SK-N-SH (cell line): ENCODE results near the gene PEX11G. TPM values are rescaled to one million over a fixed set of nuclear protein-coding genes. Genes with fewer than 3 reads are reported as not detected.
A peak's percentile ranks its signal among the peaks of the same experiment; 100 is the strongest.

Experiments
- CTCF ChIA-PET: fragments of 300-600, 350-600 bp; formaldehyde crosslinking; extraction: SDS; loops from one replicate; lab custom pipeline; 2021; lab: Yijun Ruan, JAX
- POLR2A ChIA-PET: fragments of 350-600 bp; sonication (Branson Sonifier 250); formaldehyde crosslinking; extraction: SDS; loops from one replicate; lab custom pipeline; 2020; ENCODE audit warnings: antibody characterized with exemption, inconsistent platforms; lab: Yijun Ruan, JAX
- DNase-seq: peaks from one replicate; pipeline ENCODE4 v3.0.0; 2012
- H2AFZ ChIP-seq: fragments of 200-600 bp; sonication (generic); 2 replicates; pipeline ENCODE4 v1.8.1; 2016; ENCODE audit warnings: antibody characterized with exemption, mild to moderate bottlenecking, low read depth
- H3F3A ChIP-seq: fragments of 200-600 bp; sonication (generic); replicated peaks from 2 replicates; pipeline ENCODE3; 2016; ENCODE audit warnings: antibody characterized with exemption, mild to moderate bottlenecking; ENCODE audit not compliant: insufficient read depth
- H3K27ac ChIP-seq, 2 experiments: fragments of 200-500 bp in 1 of 2; fragments of 200-600 bp in 1 of 2; sonication (Bioruptor generic) in 1 of 2; sonication (generic), shearing (Covaris generic) in 1 of 2; 2 replicates each; pipeline versions ENCODE4 v1.5.1 to v1.6.1; 2014 to 2016; ENCODE audit warnings: low read depth in 2 of 2, inconsistent platforms in 1 of 2, low read length in 1 of 2, mild to moderate bottlenecking in 1 of 2, mixed read lengths in 1 of 2
- H3K27me3 ChIP-seq: fragments of 200-600 bp; sonication (generic), shearing (Covaris generic); 2 replicates; pipeline ENCODE4 v1.6.1; 2016; ENCODE audit warnings: mixed run types; ENCODE audit not compliant: insufficient read depth
- H3K36me3 ChIP-seq, 2 experiments: fragments of 200-500 bp in 1 of 2; fragments of 200-600 bp in 1 of 2; sonication (Bioruptor generic) in 1 of 2; sonication (generic) in 1 of 2; replicated peaks in 1 of 2; 2 replicates each; pipeline versions ENCODE3 to v1.5.1; 2014 to 2016; ENCODE audit warnings: low read length in 1 of 2, mild to moderate bottlenecking in 1 of 2; ENCODE audit not compliant: insufficient read depth in 2 of 2, control insufficient read depth in 1 of 2
- H3K4me1 ChIP-seq, 2 experiments: fragments of 200-500 bp in 1 of 2; fragments of 200-600 bp in 1 of 2; sonication (Bioruptor generic) in 1 of 2; sonication (generic), shearing (Covaris generic) in 1 of 2; 2 replicates each; pipeline versions ENCODE4 v1.5.1 to v1.6.1; 2014 to 2016; ENCODE audit warnings: low read depth in 1 of 2, low read length in 1 of 2, mixed run types in 1 of 2; ENCODE audit not compliant: insufficient read depth in 2 of 2, control insufficient read depth in 1 of 2
- H3K4me2 ChIP-seq: fragments of 200-600 bp; sonication (generic), shearing (Covaris generic); 2 replicates; pipeline ENCODE4 v1.6.1; 2017; ENCODE audit warnings: mixed run types
- H3K4me3 ChIP-seq, 2 experiments: fragments of 200-500 bp in 1 of 2; fragments of 200-600 bp in 1 of 2; sonication (Bioruptor generic) in 1 of 2; sonication (generic), shearing (Covaris generic) in 1 of 2; 2 replicates each; pipeline versions ENCODE4 v1.5.1 to v1.8.1; 2014 to 2016; ENCODE audit warnings: low read depth in 2 of 2, inconsistent platforms in 1 of 2, low read length in 1 of 2, mild to moderate bottlenecking in 1 of 2, mixed read lengths in 1 of 2, moderate library complexity in 1 of 2
- H3K79me2 ChIP-seq: fragments of 200-600 bp; sonication (generic); 2 replicates; pipeline ENCODE4 v1.8.1; 2017; ENCODE audit warnings: mild to moderate bottlenecking; ENCODE audit not compliant: insufficient read depth
- H3K9ac ChIP-seq: fragments of 200-600 bp; sonication (generic); 2 replicates; pipeline ENCODE4 v1.6.1; 2017; ENCODE audit warnings: mixed run types
- H3K9me2 ChIP-seq: fragments of 200-600 bp; sonication (generic); 2 replicates; pipeline ENCODE4 v1.6.1; 2017; ENCODE audit warnings: mixed run types
- H3K9me3 ChIP-seq: fragments of 200-600 bp; sonication (generic); 2 replicates; pipeline ENCODE4 v1.6.1; 2017; ENCODE audit warnings: mixed run types, mild to moderate bottlenecking, moderate library complexity
- H4K20me1 ChIP-seq: fragments of 200-600 bp; sonication (generic); 2 replicates; pipeline ENCODE4 v1.6.1; 2017; ENCODE audit warnings: mild to moderate bottlenecking, mixed run types; ENCODE audit not compliant: insufficient read depth
- FOXJ3 ChIP-seq: sonication (generic); formaldehyde crosslinking; IDR thresholded peaks from 2 replicates; pipeline ENCODE4 v1.5.1; 2020; ENCODE audit warnings: mild to moderate bottlenecking, missing genetic modification reagents
- FOXM1 ChIP-seq: IDR thresholded peaks from 2 replicates; pipeline ENCODE4 v1.4.0; 2012; ENCODE audit warnings: low read depth, mild to moderate bottlenecking
- GABPA ChIP-seq: IDR thresholded peaks from 2 replicates; pipeline ENCODE4 v1.4.0; 2012; ENCODE audit warnings: low read depth, mild to moderate bottlenecking
- JUND ChIP-seq: IDR thresholded peaks from 2 replicates; pipeline ENCODE4 v1.4.0; 2012
- MEF2A ChIP-seq: IDR thresholded peaks from 2 replicates; pipeline ENCODE4 v1.4.0; 2012; ENCODE audit warnings: low read depth, borderline replicate concordance
- NRF1 ChIP-seq: IDR thresholded peaks from 2 replicates; pipeline ENCODE4 v1.6.1; 2012; ENCODE audit warnings: low read depth, mild to moderate bottlenecking, low read length
- RAD21 ChIP-seq: IDR thresholded peaks from 2 replicates; pipeline ENCODE4 v1.6.1; 2012; ENCODE audit warnings: mild to moderate bottlenecking, low read length
- RXRA ChIP-seq: IDR thresholded peaks from 2 replicates; pipeline ENCODE4 v1.4.0; 2012; ENCODE audit warnings: low read depth, mild to moderate bottlenecking, borderline replicate concordance
- TAF1 ChIP-seq: IDR thresholded peaks from 2 replicates; pipeline ENCODE4 v1.6.1; 2012; ENCODE audit warnings: low read depth, mild to moderate bottlenecking, low read length, moderate library complexity, borderline replicate concordance
- TCF12 ChIP-seq: IDR thresholded peaks from 2 replicates; pipeline ENCODE4 v1.4.0; 2012
- USF1 ChIP-seq: IDR thresholded peaks from 2 replicates; pipeline ENCODE4 v1.4.0; 2012; ENCODE audit warnings: low read depth, borderline replicate concordance
- WGBS: methylation state at CpG from one replicate; pipeline ENCODE4 v1.1.6; 2017; ENCODE audit warnings: low lambda C conversion rate; 5-methylcytosine and 5-hydroxymethylcytosine counted together
- polyA plus RNA-seq, 3 experiments: library from polyadenylated mRNA; depleted of rRNA; stranded (reverse); fragments of >200 nt; gene quantifications; 2 replicates each; pipeline ENCODE4 v1.2.3, GENCODE V29; 2012
- TF ChIP-seq, protein P1 (sequence below): IDR thresholded peaks from 2 replicates; pipeline ENCODE4 v1.6.1; 2012; ENCODE audit warnings: mild to moderate bottlenecking, low read depth, low read length, moderate library complexity
- TF ChIP-seq, protein P2 (sequence below): fragments of 200-600 bp; sonication (generic); IDR thresholded peaks from 2 replicates; pipeline ENCODE4 v1.6.1; 2017; ENCODE audit warnings: antibody characterized with exemption, mild to moderate bottlenecking, moderate library complexity

The PEX11G gene
- polyA plus RNA-seq, 1 of the 3 experiments (the other 2 are of a cell fraction): 6.1 TPM

DNA sequence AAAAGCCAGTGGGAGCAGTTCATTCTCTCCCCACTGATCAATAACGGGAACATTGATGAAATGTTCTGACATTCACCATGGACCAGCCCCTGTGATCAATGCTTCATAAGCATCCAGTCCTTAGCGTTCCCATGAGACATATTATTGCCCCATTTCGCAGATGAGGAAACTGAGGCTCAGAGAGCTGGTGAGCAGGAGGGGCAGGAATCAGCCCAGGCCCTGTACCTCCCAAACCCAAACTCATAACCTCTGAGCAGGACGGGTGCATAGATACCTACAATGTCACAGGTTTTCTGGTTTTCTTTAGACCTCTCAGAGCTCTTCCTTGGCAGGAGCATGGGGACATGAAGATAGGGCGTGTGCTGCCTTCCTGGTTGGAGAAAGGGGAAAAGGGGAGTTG, 35.7 kb upstream of the PEX11G start:
- Histone ChIP-seq H3F3A (peaks cover 12% of the 10 kb centered on the region), H3K27me3 (no peaks in the 10 kb centered on the region), H3K4me1 (peaks cover 5 to 14% of the 10 kb centered on the region in 2 experiments; a peak in 2 of 4 replicates), H3K27ac (no peak overlapping the region), H3K4me2 (no peak overlapping the region), H3K4me3 (no peak overlapping the region), H3K9me2 (no peaks in the 10 kb centered on the region), H3K9ac (no peak overlapping the region), H3K36me3 (peaks cover 0 to 6% of the 10 kb centered on the region in 2 experiments), H4K20me1 (no peaks in the 10 kb centered on the region), H2AFZ (no peak overlapping the region), H3K79me2 (peaks cover 7% of the 10 kb centered on the region), H3K9me3 (no peaks in the 10 kb centered on the region)
- CTCF ChIA-PET: interaction anchor here (3.6 kb wide), 1 partner anchor 170 kb away, joined by 14 read pairs; no protein-coding TSS in a partner anchor
- TF ChIP-seq JUND: no peak
- no peak for TF ChIP-seq FOXM1
- TF ChIP-seq MEF2A: no peak
- POLR2A ChIA-PET: interaction anchor here (3.5 kb wide), 1 partner anchor 8 kb away, joined by 16 read pairs; no protein-coding TSS in a partner anchor
- DNase-seq: no peak
- 68% methylated on average over 4 of the region's 5 CpGs for WGBS

- CTCF ChIA-PET: interaction anchor here (0.9 to 3.8 kb wide), 11 partner anchors 10 to 421 kb away, joined by 3 to 25 read pairs (median 4); partner anchors contain the start of gene PNPLA6
- Histone ChIP-seq H3K9me2 (no peaks in the 10 kb centered on the region), H3K4me3 (peak overlapping the region; percentile 79 to 89), H3K9ac (peak overlapping the region; percentile 74), H3K36me3 (peaks cover 0 to 8% of the 10 kb centered on the region in 2 experiments), H3K27ac (no peak overlapping the region), H2AFZ (peak overlapping the region; percentile 63; the same call in 1 of the 2 replicates), H3F3A (peaks cover 12% of the 10 kb centered on the region), H3K9me3 (no peaks in the 10 kb centered on the region), H3K4me1 (peaks cover 5 to 14% of the 10 kb centered on the region in 2 experiments; a peak in 2 of 4 replicates), H3K27me3 (no peaks in the 10 kb centered on the region), H3K79me2 (peaks cover 8% of the 10 kb centered on the region), H3K4me2 (peak overlapping the region; percentile 97), H4K20me1 (no peaks in the 10 kb centered on the region)
- POLR2A ChIA-PET: interaction anchor here (0.8 to 3.5 kb wide), 7 partner anchors 10 to 125 kb away, joined by 3 to 16 read pairs (median 4); partner anchors contain the start of gene PNPLA6
- TF ChIP-seq NRF1 (no peak), RXRA (no peak), MEF2A (no peak), TCF12 (no peak), FOXJ3 (CRISPR knock-in tag) (no peak), RAD21 (no peak), GABPA (no peak), TAF1 (no peak), USF1 (no peak)
- TF ChIP-seq, protein P1, sequence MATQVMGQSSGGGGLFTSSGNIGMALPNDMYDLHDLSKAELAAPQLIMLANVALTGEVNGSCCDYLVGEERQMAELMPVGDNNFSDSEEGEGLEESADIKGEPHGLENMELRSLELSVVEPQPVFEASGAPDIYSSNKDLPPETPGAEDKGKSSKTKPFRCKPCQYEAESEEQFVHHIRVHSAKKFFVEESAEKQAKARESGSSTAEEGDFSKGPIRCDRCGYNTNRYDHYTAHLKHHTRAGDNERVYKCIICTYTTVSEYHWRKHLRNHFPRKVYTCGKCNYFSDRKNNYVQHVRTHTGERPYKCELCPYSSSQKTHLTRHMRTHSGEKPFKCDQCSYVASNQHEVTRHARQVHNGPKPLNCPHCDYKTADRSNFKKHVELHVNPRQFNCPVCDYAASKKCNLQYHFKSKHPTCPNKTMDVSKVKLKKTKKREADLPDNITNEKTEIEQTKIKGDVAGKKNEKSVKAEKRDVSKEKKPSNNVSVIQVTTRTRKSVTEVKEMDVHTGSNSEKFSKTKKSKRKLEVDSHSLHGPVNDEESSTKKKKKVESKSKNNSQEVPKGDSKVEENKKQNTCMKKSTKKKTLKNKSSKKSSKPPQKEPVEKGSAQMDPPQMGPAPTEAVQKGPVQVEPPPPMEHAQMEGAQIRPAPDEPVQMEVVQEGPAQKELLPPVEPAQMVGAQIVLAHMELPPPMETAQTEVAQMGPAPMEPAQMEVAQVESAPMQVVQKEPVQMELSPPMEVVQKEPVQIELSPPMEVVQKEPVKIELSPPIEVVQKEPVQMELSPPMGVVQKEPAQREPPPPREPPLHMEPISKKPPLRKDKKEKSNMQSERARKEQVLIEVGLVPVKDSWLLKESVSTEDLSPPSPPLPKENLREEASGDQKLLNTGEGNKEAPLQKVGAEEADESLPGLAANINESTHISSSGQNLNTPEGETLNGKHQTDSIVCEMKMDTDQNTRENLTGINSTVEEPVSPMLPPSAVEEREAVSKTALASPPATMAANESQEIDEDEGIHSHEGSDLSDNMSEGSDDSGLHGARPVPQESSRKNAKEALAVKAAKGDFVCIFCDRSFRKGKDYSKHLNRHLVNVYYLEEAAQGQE: no peak
- TF ChIP-seq, protein P2, sequence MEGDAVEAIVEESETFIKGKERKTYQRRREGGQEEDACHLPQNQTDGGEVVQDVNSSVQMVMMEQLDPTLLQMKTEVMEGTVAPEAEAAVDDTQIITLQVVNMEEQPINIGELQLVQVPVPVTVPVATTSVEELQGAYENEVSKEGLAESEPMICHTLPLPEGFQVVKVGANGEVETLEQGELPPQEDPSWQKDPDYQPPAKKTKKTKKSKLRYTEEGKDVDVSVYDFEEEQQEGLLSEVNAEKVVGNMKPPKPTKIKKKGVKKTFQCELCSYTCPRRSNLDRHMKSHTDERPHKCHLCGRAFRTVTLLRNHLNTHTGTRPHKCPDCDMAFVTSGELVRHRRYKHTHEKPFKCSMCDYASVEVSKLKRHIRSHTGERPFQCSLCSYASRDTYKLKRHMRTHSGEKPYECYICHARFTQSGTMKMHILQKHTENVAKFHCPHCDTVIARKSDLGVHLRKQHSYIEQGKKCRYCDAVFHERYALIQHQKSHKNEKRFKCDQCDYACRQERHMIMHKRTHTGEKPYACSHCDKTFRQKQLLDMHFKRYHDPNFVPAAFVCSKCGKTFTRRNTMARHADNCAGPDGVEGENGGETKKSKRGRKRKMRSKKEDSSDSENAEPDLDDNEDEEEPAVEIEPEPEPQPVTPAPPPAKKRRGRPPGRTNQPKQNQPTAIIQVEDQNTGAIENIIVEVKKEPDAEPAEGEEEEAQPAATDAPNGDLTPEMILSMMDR: no peak
- peak; percentile 44 for DNase-seq
- 0% methylated on average over 8 of the region's 23 CpGs for WGBS
Observed at GRCh38 chr19:7522923-7523667, 34.3 kb upstream of the PEX11G start.
